Measurements from ENCODE around the gene UNC5B. TPM values are rescaled to one million over a fixed set of nuclear protein-coding genes. Genes with fewer than 3 reads are reported as not detected.
A peak's percentile ranks its signal among the peaks of the same experiment; 100 is the strongest.

UNC5B gene
- total RNA-seq, 1 donor from 2014 or later = 0.63 TPM

- TF ChIP-seq CTCF (conservative IDR thresholded peaks at IDR 0.05; ENCODE audit: low read depth, low read length) = no peak
- DNase-seq (ENCODE audit: low read depth) = no peak
- H3K4me3 ChIP-seq (ENCODE audit: low read depth, low read length) = peak overlapping the region; percentile 49
Measured at GRCh38 chr10:71213127-71213621, 804 bp downstream of the UNC5B start.

GRCh38 chr10:71213761-71214440 is 1.5 kb downstream of the UNC5B start:
- DNase-seq (ENCODE audit: low read depth) = no peak
- H3K4me3 ChIP-seq (ENCODE audit: low read depth, low read length) = peak overlapping the region; percentile 49
- TF ChIP-seq CTCF (conservative IDR thresholded peaks at IDR 0.05; ENCODE audit: low read depth, low read length) = no peak

- H3K4me3 ChIP-seq (ENCODE audit: low read depth, low read length) = no peak overlapping the region
- no peak for TF ChIP-seq CTCF (conservative IDR thresholded peaks at IDR 0.05; ENCODE audit: low read depth, low read length)
Measured at GRCh38 chr10:71214641-71215559, 2.5 kb downstream of the UNC5B start.

GRCh38 chr10:71216363-71216695 is 4.0 kb downstream of the UNC5B start:
- no peak for TF ChIP-seq CTCF (conservative IDR thresholded peaks at IDR 0.05; ENCODE audit: low read depth, low read length)
- no peak overlapping the region for H3K4me3 ChIP-seq (ENCODE audit: low read depth, low read length)
- no peak for DNase-seq (ENCODE audit: low read depth)

More at GRCh38 chr10:71214641-71215559, 2.5 kb downstream of the UNC5B start:
- no peak for DNase-seq (ENCODE audit: low read depth)

GRCh38 chr10:71216751-71217265 is 4.4 kb downstream of the UNC5B start:
- DNase-seq (ENCODE audit: low read depth) = no peak
- peak overlapping the region; percentile 53 for H3K4me3 ChIP-seq (ENCODE audit: low read depth, low read length)
- TF ChIP-seq CTCF (conservative IDR thresholded peaks at IDR 0.05; ENCODE audit: low read depth, low read length) = no peak

GRCh38 chr10:71217266-71218045 is 5.1 kb downstream of the UNC5B start:
- TF ChIP-seq CTCF (conservative IDR thresholded peaks at IDR 0.05; ENCODE audit: low read depth, low read length) = no peak
- H3K4me3 ChIP-seq (ENCODE audit: low read depth, low read length) = peak overlapping the region; percentile 53
- no peak for DNase-seq (ENCODE audit: low read depth)

All from epithelial cell of proximal tubule (primary cell).